ENCODE measurements around the gene PPFIA4. TPM values are rescaled to one million over a fixed set of nuclear protein-coding genes. Genes with fewer than 3 reads are reported as not detected.

The PPFIA4 gene
- total and polyA plus RNA-seq, 2 of the 4 experiments (the other 2 are of a cell fraction), result 5.4 to 13.7 TPM

GRCh38 chr1:203113308-203113707 lies 87.0 kb downstream of the PPFIA4 start:
- H3K79me1 ChIP-seq (ENCODE audit: low read depth in 1 of 2, low read length in 2 of 2), result no peaks in the 10 kb centered on the region
- peaks cover 4% of the 10 kb centered on the region for H3K9me3 ChIP-seq (ENCODE audit: control insufficient read depth, insufficient read depth, low read length)
- no peak overlapping the region for H2AK9ac ChIP-seq (replicated peaks; ENCODE audit: low read depth, low read length, poor library complexity)
- no peak overlapping the region for H3K14ac ChIP-seq (replicated peaks; ENCODE audit: low read depth, low read length)
- no peak overlapping the region for H3K4me2 ChIP-seq (ENCODE audit: low read depth, low read length)
- no TSS peak for BruUV-seq (replicated peaks)
- no peak overlapping the region for H2BK20ac ChIP-seq (ENCODE audit: low read depth, low read length)
- H3K27ac ChIP-seq (ENCODE audit: insufficient read depth, low read length), result no peak overlapping the region
- DNase-seq, result no peak
- no peak overlapping the region for H3K56ac ChIP-seq (ENCODE audit: extremely low read depth, insufficient read depth, low read length)
- no peak for TF ChIP-seq USF2 (IDR thresholded peaks at IDR 0.05; ENCODE audit: low read depth, low read length)
- TF ChIP-seq MAZ (IDR thresholded peaks at IDR 0.05; ENCODE audit: borderline replicate concordance, low read depth, low read length), result no peak
- no peak overlapping the region for H4K91ac ChIP-seq (ENCODE audit: insufficient read depth, low read depth, low read length)
- CTCF ChIA-PET, result no interaction called here
- H4K5ac ChIP-seq (ENCODE audit: low read depth, low read length), result no peak overlapping the region
- peaks cover 67% of the 10 kb centered on the region for H3K27me3 ChIP-seq (ENCODE audit: control insufficient read depth, insufficient read depth, low read length)
- whole genome bisulfite sequencing, 2 experiments (ENCODE audit: extremely low coverage in 2 of 2, insufficient read length in 1 of 2), result no CpG with 5 or more reads among the region's 4 CpGs
- H3K4me1 ChIP-seq (ENCODE audit: control insufficient read depth, insufficient read depth, low read length), result no peaks in the 10 kb centered on the region
- in situ Hi-C loops (cut with MboI; ENCODE audit: low sequenced_read_pairs), result no loop called here
- H4K8ac ChIP-seq (ENCODE audit: low read depth in 2 of 2, low read length in 2 of 2), result no peak overlapping the region
- intact Hi-C loops (cut with micrococcal nuclease), result no loop called here
- H3K4me3 ChIP-seq (ENCODE audit: insufficient read depth, low read depth, low read length), result no peak overlapping the region
- H2BK15ac ChIP-seq (ENCODE audit: low read depth, low read length), result no peak overlapping the region
- H2BK5ac ChIP-seq (ENCODE audit: low read depth, low read length, poor library complexity, severe bottlenecking), result no peak overlapping the region
- H3K9ac ChIP-seq (ENCODE audit: low read depth, low read length), result no peak overlapping the region
- H3K9me1 ChIP-seq (ENCODE audit: insufficient read depth, low read length), result no peaks in the 10 kb centered on the region
- no peak overlapping the region for H3K4ac ChIP-seq (ENCODE audit: low read depth, low read length)
- dilution Hi-C loops (cut with HindIII; ENCODE audit: low sequenced_read_pairs, unreplicated experiment), result no loop called here
- H2BK120ac ChIP-seq (ENCODE audit: low read depth, low read length), result no peak overlapping the region
- H4K20me1 ChIP-seq (ENCODE audit: insufficient read depth, low read length), result no peaks in the 10 kb centered on the region
- ATAC-seq (ENCODE audit: low read depth), result no peak
- H3K23ac ChIP-seq (ENCODE audit: low read depth, low read length), result no peak overlapping the region
- no peak overlapping the region for H2AK5ac ChIP-seq (ENCODE audit: low read depth, low read length)
- no peaks in the 10 kb centered on the region for H3K36me3 ChIP-seq (ENCODE audit: control insufficient read depth, insufficient read depth, low read length)
- H3K18ac ChIP-seq (ENCODE audit: low read depth, low read length), result no peak overlapping the region
- H2AFZ ChIP-seq (replicated peaks; ENCODE audit: low read length, poor library complexity), result no peak overlapping the region
- POLR2A ChIA-PET (ENCODE audit: unreplicated experiment), result no interaction called here
